ENCODE measurements around the gene COPB2.
A peak's percentile ranks its signal among the peaks of the same experiment; 100 is the strongest.

DNA sequence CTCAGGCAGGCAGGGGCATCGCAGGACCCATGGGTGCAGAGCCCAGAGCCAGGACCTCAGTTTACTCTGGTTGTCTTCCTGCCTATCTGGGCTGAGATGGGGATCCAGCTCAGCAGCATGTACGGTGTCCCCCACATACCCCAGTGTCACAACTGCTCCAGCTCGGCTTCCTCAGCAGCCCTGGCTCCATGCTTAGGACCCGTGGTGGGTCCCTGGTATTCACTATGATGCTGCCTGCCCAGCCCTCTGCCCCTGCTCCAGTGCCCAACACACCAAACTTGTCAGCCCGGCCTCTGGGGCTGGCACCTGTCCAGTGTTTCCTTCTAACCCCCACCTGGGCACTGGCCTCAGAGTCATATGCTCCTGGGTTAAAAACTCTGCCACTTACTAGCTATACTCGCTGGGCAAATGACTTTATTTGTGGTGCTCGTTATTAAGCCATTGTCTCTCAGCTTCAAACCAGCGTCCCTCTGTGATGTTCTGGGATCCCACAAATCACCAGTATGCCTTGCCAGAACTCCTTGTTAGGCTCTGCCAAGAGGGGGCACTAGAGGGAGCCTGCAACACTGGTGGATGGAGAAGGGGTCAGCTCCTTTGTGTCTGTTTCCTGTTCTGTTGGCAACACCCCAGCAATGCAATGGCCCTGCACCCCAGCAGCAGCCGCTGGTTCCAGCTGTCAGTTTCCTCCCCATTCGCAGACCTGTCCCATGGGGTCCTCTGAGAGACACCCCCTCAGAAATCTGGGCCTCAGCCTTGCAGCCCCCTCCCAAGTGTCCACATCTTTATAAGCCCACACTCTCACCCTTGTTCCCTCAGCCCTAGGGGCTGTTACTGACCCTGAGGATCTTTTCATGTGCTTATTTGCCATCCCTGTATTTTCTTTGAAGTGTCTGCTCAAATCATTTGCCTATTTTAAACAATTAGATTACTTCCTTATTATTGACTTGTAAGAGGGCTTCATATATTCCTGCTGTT is 69.7 kb downstream of the COPB2 start:
- no peak for TF ChIP-seq BRCA1 (IDR thresholded peaks at IDR 0.05; ENCODE audit: low read depth, low read length)
- TF ChIP-seq, protein P1, sequence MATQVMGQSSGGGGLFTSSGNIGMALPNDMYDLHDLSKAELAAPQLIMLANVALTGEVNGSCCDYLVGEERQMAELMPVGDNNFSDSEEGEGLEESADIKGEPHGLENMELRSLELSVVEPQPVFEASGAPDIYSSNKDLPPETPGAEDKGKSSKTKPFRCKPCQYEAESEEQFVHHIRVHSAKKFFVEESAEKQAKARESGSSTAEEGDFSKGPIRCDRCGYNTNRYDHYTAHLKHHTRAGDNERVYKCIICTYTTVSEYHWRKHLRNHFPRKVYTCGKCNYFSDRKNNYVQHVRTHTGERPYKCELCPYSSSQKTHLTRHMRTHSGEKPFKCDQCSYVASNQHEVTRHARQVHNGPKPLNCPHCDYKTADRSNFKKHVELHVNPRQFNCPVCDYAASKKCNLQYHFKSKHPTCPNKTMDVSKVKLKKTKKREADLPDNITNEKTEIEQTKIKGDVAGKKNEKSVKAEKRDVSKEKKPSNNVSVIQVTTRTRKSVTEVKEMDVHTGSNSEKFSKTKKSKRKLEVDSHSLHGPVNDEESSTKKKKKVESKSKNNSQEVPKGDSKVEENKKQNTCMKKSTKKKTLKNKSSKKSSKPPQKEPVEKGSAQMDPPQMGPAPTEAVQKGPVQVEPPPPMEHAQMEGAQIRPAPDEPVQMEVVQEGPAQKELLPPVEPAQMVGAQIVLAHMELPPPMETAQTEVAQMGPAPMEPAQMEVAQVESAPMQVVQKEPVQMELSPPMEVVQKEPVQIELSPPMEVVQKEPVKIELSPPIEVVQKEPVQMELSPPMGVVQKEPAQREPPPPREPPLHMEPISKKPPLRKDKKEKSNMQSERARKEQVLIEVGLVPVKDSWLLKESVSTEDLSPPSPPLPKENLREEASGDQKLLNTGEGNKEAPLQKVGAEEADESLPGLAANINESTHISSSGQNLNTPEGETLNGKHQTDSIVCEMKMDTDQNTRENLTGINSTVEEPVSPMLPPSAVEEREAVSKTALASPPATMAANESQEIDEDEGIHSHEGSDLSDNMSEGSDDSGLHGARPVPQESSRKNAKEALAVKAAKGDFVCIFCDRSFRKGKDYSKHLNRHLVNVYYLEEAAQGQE (IDR thresholded peaks at IDR 0.05; ENCODE audit: low read depth, low read length) = no peak
- TF ChIP-seq NFYB (IDR thresholded peaks at IDR 0.05; ENCODE audit: insufficient read depth, low read depth, low read length) = no peak
- TF ChIP-seq, protein P2, sequence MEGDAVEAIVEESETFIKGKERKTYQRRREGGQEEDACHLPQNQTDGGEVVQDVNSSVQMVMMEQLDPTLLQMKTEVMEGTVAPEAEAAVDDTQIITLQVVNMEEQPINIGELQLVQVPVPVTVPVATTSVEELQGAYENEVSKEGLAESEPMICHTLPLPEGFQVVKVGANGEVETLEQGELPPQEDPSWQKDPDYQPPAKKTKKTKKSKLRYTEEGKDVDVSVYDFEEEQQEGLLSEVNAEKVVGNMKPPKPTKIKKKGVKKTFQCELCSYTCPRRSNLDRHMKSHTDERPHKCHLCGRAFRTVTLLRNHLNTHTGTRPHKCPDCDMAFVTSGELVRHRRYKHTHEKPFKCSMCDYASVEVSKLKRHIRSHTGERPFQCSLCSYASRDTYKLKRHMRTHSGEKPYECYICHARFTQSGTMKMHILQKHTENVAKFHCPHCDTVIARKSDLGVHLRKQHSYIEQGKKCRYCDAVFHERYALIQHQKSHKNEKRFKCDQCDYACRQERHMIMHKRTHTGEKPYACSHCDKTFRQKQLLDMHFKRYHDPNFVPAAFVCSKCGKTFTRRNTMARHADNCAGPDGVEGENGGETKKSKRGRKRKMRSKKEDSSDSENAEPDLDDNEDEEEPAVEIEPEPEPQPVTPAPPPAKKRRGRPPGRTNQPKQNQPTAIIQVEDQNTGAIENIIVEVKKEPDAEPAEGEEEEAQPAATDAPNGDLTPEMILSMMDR (IDR thresholded peaks at IDR 0.05 in 2 of 3, conservative IDR thresholded peaks at IDR 0.05 in 1 of 3; ENCODE audit: control insufficient read depth in 2 of 3, extremely low read depth in 1 of 3, insufficient read depth in 1 of 3, low read depth in 3 of 3, low read length in 3 of 3) = peak; percentile 7 to 38 (median 24); a peak in 4 of 6 replicates
- no peak for TF ChIP-seq WRNIP1 (IDR thresholded peaks at IDR 0.05; ENCODE audit: borderline replicate concordance, low read depth, low read length)
- TF ChIP-seq, protein P3, sequence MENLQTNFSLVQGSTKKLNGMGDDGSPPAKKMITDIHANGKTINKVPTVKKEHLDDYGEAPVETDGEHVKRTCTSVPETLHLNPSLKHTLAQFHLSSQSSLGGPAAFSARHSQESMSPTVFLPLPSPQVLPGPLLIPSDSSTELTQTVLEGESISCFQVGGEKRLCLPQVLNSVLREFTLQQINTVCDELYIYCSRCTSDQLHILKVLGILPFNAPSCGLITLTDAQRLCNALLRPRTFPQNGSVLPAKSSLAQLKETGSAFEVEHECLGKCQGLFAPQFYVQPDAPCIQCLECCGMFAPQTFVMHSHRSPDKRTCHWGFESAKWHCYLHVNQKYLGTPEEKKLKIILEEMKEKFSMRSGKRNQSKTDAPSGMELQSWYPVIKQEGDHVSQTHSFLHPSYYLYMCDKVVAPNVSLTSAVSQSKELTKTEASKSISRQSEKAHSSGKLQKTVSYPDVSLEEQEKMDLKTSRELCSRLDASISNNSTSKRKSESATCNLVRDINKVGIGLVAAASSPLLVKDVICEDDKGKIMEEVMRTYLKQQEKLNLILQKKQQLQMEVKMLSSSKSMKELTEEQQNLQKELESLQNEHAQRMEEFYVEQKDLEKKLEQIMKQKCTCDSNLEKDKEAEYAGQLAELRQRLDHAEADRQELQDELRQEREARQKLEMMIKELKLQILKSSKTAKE (IDR thresholded peaks at IDR 0.05; ENCODE audit: low read depth, poor library complexity, severe bottlenecking) = no peak
- no peak for TF ChIP-seq HDGF (IDR thresholded peaks at IDR 0.05)
- no peak for TF ChIP-seq POLR2A (IDR thresholded peaks at IDR 0.05; ENCODE audit: low read depth, low read length)
